ENCODE measurements around the gene NEURL1. TPM values are rescaled to one million over a fixed set of nuclear protein-coding genes. Genes with fewer than 3 reads are reported as not detected.

Gene NEURL1
- total and polyA plus RNA-seq, 10 of the 15 experiments (the other 5 are each of a cell fraction or from before 2014, with no cell fraction given): 0.02 to 0.05 (median 0.05) TPM; not detected in 6

- no peak for DNase-seq (ENCODE audit: low read depth, low spot score)
- in situ Hi-C loops (cut with MboI): no loop called here
- H3K9ac ChIP-seq (ENCODE audit: control insufficient read depth, insufficient read depth, low read length): no peak overlapping the region
- no peaks in the 10 kb centered on the region for H3K36me3 ChIP-seq (ENCODE audit: control insufficient read depth in 2 of 2, insufficient read depth in 2 of 2, low read length in 1 of 2)
- H3K27ac ChIP-seq (ENCODE audit: control insufficient read depth, insufficient read depth): no peak overlapping the region
- CTCF ChIA-PET: interaction anchor here (0.7 kb wide), 1 partner anchor 242 kb away, joined by 3 read pairs; no protein-coding TSS in a partner anchor
- ATAC-seq: no peak
- H4K20me1 ChIP-seq (ENCODE audit: control insufficient read depth, insufficient read depth): no peaks in the 10 kb centered on the region
- no peak overlapping the region for H3K4me3 ChIP-seq
- intact Hi-C loops (cut with micrococcal nuclease; ENCODE audit: unreplicated experiment): no loop called here
- no peaks in the 10 kb centered on the region for H3K9me3 ChIP-seq (replicated peaks; ENCODE audit: control insufficient read depth, insufficient read depth, low read length)
- no TSS peak for BruUV-seq (replicated peaks)
- 22% methylated on average over 6 of the region's 6 CpGs for WGBS (ENCODE audit: insufficient coverage, insufficient replicate concordance, low lambda C conversion rate, missing lambda C conversion rate)
- SMC1A ChIA-PET (ENCODE audit: uncharacterized antibody, unreplicated experiment): no interaction called here
- no peaks in the 10 kb centered on the region for H3K4me1 ChIP-seq (ENCODE audit: control insufficient read depth, insufficient read depth, low read length)
- H3K27me3 ChIP-seq (replicated peaks in 1 of 2; ENCODE audit: control insufficient read depth in 2 of 2, insufficient read depth in 2 of 2, low read length in 1 of 2): no peaks in the 10 kb centered on the region; a peak in 4 of 4 replicates
- no peak overlapping the region for H3K4me2 ChIP-seq (ENCODE audit: control insufficient read depth, insufficient read depth)
- FAIRE-seq: no peak
- no peak overlapping the region for H2AFZ ChIP-seq (ENCODE audit: control insufficient read depth, low read depth, low read length)
- RAD21 ChIA-PET (ENCODE audit: unreplicated experiment): no interaction called here
- TF ChIP-seq CHD2 (IDR thresholded peaks at IDR 0.05; ENCODE audit: borderline replicate concordance, low read depth, low read length) (no peak), SUZ12 (IDR thresholded peaks at IDR 0.05; ENCODE audit: unreplicated experiment) (no peak), YBX1 (IDR thresholded peaks at IDR 0.05) (no peak), ESRRA (IDR thresholded peaks at IDR 0.05; ENCODE audit: low read length) (no peak), KDM1A (IDR thresholded peaks at IDR 0.05; ENCODE audit: borderline replicate concordance) (no peak), TCF12 (IDR thresholded peaks at IDR 0.05; ENCODE audit: low read depth, low read length) (no peak), RELA (IDR thresholded peaks at IDR 0.05; ENCODE audit: borderline replicate concordance, partially characterized antibody) (no peak)
- POLR2A ChIA-PET: no interaction called here
- no peaks in the 10 kb centered on the region for H3K79me2 ChIP-seq (ENCODE audit: control insufficient read depth, insufficient read depth, low read length)
Observed at GRCh38 chr10:103575416-103576075, 82.0 kb downstream of the NEURL1 start.

GRCh38 chr10:103576076-103576471 lies 82.6 kb downstream of the NEURL1 start:
- in situ Hi-C loops (cut with MboI) (no loop called here), intact Hi-C loops (cut with micrococcal nuclease; ENCODE audit: unreplicated experiment) (no loop called here)
- TF ChIP-seq, protein P1, sequence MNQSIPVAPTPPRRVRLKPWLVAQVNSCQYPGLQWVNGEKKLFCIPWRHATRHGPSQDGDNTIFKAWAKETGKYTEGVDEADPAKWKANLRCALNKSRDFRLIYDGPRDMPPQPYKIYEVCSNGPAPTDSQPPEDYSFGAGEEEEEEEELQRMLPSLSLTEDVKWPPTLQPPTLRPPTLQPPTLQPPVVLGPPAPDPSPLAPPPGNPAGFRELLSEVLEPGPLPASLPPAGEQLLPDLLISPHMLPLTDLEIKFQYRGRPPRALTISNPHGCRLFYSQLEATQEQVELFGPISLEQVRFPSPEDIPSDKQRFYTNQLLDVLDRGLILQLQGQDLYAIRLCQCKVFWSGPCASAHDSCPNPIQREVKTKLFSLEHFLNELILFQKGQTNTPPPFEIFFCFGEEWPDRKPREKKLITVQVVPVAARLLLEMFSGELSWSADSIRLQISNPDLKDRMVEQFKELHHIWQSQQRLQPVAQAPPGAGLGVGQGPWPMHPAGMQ (IDR thresholded peaks at IDR 0.05; ENCODE audit: borderline replicate concordance): no peak
- TF ChIP-seq RCOR1 (conservative IDR thresholded peaks at IDR 0.05; ENCODE audit: low read depth, low read length) (no peak), POLR2AphosphoS2 (IDR thresholded peaks at IDR 0.05; ENCODE audit: low read depth, low read length) (no peak)
- ATAC-seq (no peak), DNase-seq (ENCODE audit: low read depth, low spot score) (no peak), FAIRE-seq (no peak)
- Histone ChIP-seq H3K4me2 (ENCODE audit: control insufficient read depth, insufficient read depth) (no peak overlapping the region), H3K9me3 (replicated peaks; ENCODE audit: control insufficient read depth, insufficient read depth, low read length) (no peaks in the 10 kb centered on the region), H2AFZ (ENCODE audit: control insufficient read depth, low read depth, low read length) (no peak overlapping the region), H3K36me3 (ENCODE audit: control insufficient read depth in 2 of 2, insufficient read depth in 2 of 2, low read length in 1 of 2) (no peaks in the 10 kb centered on the region), H4K20me1 (ENCODE audit: control insufficient read depth, insufficient read depth) (no peaks in the 10 kb centered on the region), H3K27ac (ENCODE audit: control insufficient read depth, insufficient read depth) (no peak overlapping the region), H3K4me1 (ENCODE audit: control insufficient read depth, insufficient read depth, low read length) (no peaks in the 10 kb centered on the region), H3K9ac (ENCODE audit: control insufficient read depth, insufficient read depth, low read length) (no peak overlapping the region), H3K79me2 (ENCODE audit: control insufficient read depth, insufficient read depth, low read length) (no peaks in the 10 kb centered on the region), H3K27me3 (replicated peaks in 1 of 2; ENCODE audit: control insufficient read depth in 2 of 2, insufficient read depth in 2 of 2, low read length in 1 of 2) (no peaks in the 10 kb centered on the region; a peak in 4 of 4 replicates), H3K4me3 (no peak overlapping the region)
- CTCF ChIA-PET: interaction anchor here (0.7 kb wide), 1 partner anchor 242 kb away, joined by 3 read pairs; no protein-coding TSS in a partner anchor
- 100% methylated on average over 1 of the region's 1 CpG for WGBS (ENCODE audit: insufficient coverage, insufficient replicate concordance, low lambda C conversion rate, missing lambda C conversion rate)
- SMC1A ChIA-PET (ENCODE audit: uncharacterized antibody, unreplicated experiment): no interaction called here
- RAD21 ChIA-PET (ENCODE audit: unreplicated experiment): no interaction called here
- POLR2A ChIA-PET: no interaction called here
- no TSS peak for BruUV-seq (replicated peaks)

Measured in GM12878 (cell line).